Hematopoietic multipotent progenitor cell treated with erythropoietin and hydrocortisone succinate and interleukin-3 and kit ligand, for 15 days (in vitro differentiated cells): ENCODE measurements around the gene SFXN1.
"Not testable (repeated sequence)": the region's sequence is repeated elsewhere in the genome, so short reads cannot be mapped to it uniquely, and the experiment has no call there.

Experiments used
- DNase-seq: peaks from one replicate; pipeline ENCODE4 v3.0.0-alpha.2; 2015; ENCODE audit warnings: low spot score

The SFXN1 gene

DNA sequence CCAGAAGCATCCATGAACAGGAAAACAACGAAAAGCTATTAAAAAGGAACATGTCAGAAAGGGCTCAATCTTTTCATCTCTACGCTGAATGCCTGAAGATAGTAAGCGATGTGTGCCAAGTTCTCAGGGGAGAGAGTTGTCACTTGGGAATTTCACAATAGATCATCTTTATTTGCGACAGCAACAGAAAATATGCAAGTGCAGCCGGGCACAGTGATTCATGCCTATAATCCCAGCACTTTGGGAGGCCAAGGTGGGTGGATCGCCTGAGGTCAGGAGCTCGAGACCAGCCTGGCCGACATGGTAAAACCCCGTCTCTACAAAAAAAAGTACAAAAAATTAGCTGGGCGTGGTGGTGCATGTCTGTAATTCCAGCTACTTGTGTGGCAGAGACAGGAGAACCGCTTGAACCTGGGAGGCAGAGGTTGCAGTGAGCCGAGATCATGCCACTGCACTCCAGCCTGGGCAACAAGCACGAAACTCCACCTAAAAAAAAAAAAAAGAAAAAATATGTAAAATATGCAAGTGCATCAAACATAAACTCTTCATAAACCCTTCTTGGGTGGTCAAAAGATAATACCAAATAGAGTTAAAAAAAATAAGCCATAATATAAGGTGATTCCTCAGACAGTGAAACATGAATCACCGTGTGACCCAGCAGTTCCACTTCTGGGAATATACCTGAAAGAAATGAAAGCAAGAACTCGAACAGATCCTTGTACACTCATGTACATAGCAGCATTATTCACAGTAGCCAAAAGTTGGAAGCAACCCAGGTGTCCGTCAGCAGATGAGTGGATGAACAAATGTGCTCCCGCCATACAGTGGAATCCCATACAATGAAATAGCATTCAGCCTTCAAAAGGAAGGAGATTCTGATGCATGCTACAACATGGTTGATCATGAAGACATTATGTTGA lies 16.2 kb downstream of the SFXN1 start:
- DNase-seq: no peak

GRCh38 chr5:175501759-175502158 lies 23.4 kb downstream of the SFXN1 start:
- DNase-seq: no peak

- DNase-seq: not testable (repeated sequence)
These were observed 29.3 kb downstream of the SFXN1 start for GRCh38 chr5:175507671-175508070.

GRCh38 chr5:175508896-175509295 lies 30.5 kb downstream of the SFXN1 start:
- no peak for DNase-seq

- no peak for DNase-seq
These were observed 34.9 kb downstream of the SFXN1 start for GRCh38 chr5:175513297-175513696.

DNA sequence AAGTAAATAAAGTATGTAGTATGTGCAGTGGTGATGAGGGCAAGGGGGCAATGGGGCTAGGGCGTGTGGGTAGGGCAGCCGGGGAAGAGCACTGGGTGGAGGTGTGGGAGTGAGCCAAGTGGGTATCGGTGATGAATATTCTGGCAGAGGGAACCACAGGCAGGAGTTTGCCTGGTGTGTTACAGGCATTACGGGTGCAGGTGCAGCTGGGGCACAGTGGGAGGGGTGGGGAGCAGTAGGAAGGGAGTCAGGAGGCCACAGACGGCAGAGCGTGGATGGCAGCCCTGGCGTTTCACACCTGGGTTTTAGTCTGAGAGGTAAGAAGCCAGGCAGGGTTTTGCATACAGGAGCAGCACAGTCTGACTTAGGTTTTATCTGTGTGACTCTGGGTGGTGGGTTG lies 35.4 kb downstream of the SFXN1 start:
- DNase-seq: no peak

GRCh38 chr5:175516933-175517823 lies 38.8 kb downstream of the SFXN1 start:
- no peak for DNase-seq

GRCh38 chr5:175517824-175518450 lies 39.6 kb downstream of the SFXN1 start:
- DNase-seq: peak; percentile 23

DNA sequence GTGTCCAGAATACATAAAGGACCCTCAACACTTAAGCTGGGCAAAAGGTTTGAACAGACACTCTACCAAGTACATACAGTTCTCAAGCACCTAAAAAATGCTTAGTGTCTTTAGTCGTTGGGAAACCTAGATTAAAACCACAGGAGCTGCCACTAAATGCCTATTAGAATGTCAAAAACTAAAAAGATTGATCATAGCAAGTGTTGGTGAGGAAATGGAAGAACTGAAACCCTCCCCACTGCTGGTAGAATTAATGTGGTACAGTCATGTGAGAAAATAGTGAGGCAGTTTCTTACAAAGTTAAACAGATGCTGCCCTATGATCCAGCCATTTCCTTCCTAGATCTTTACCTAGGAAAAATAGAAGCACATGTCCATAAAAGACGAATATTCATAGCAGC lies 40.6 kb downstream of the SFXN1 start:
- DNase-seq: no peak

DNA sequence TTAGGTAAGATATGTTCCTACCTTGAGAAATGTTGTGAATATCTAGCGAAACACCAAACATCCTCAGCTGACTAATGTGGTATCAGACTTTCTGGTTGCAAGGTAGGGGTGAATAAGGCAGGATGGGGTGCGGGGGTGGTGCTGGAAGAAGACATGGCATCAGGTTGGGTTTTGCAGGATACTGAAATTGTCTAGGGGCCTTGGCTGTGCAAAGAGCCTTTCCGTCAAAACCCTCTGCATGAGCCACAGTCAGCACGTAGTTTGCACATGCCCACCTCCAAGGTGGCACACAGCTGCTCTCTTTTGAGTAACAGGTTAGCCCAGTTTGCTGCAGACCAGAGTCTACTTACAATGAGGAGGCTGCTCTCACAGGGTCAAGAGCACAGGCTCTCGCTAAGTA lies 42.0 kb downstream of the SFXN1 start:
- no peak for DNase-seq

DNA sequence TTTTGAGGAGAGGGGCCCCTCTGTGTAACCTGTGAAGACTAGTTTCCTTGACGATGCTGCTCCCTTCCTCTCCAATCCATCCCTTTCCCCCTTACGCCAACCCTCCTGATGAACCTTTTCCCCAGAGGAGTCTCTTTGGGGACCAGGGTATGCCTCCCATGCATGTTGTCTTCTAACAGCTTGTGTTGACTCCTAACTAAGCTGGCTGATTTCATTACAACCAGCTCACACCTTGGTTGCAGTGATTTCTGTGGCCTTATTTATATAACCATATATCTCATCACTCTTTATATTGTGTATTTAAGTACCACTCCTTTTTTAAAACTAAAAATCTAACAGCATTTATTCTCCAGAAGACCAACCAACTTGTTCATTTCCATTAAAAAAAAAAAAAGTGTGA lies 42.5 kb downstream of the SFXN1 start:
- DNase-seq: no peak

- no peak for DNase-seq
These were observed 43.0 kb downstream of the SFXN1 start for GRCh38 chr5:175521313-175521833.

DNA sequence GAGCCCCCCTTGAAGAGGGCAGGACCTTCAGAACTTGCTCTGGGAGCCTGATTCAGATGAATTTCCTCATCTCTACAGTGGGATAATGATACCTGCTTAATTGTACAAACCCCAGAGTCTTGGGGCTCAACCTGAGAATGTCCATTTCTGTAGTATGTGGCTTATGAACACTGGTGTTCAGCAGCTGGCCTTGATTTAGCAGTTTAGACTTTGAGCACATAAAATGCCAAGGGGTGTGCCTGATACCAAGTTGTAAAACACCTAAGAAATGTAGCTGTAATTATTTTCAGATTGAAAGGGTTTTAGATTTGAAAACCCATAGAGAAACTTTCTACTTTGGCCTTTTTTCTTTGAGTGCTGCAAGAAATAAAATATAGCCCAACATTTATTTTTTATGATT lies 44.9 kb downstream of the SFXN1 start:
- no peak for DNase-seq

GRCh38 chr5:175524211-175524610 lies 45.9 kb downstream of the SFXN1 start:
- DNase-seq: no peak

- DNase-seq: no peak
These were observed 48.3 kb downstream of the SFXN1 start for GRCh38 chr5:175526691-175527090.

- no peak for DNase-seq
These were observed 53.0 kb downstream of the SFXN1 start for GRCh38 chr5:175531361-175531760.

DNA sequence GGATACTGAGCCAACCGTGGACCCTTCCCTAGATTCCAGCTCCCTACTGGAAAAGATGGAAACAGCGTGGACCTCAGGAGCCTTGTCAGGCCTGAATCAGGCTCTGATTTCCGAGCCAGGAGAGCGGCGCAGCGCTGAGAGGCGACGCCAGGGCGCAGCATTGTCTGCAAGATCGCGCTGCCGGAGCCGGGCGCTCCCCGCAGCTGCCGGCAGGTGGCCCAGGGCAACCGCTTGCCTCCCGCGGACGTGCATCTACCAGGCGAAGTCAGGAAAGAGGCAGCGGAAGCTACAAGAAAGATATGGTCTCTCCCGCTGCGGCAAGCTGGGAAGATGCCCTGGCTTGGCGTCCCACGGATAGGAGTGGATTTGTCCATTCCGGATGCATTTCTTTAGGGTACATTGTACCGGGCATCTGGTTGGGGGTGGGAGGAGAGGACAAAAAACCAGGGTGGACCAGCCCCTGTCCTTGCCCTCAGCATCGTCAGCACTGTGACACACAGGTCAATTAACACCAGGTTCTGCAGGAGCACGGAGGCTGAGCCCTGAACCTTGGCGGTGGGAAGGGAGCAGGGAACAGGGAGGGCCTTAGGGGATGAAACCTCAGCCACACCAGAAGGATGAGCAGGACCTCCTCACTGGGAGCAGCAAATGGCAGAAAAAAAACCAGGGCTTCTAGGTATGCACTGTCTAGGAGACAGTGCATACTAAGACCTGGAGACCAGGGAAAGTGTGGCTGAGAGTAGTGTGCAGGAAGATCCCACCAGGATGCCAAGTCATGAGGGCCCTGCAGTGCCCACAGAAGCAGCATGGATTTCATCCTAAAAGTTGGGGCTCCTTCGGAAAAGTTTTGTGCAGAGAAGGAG lies 55.9 kb downstream of the SFXN1 start:
- DNase-seq: peak; percentile 30

DNA sequence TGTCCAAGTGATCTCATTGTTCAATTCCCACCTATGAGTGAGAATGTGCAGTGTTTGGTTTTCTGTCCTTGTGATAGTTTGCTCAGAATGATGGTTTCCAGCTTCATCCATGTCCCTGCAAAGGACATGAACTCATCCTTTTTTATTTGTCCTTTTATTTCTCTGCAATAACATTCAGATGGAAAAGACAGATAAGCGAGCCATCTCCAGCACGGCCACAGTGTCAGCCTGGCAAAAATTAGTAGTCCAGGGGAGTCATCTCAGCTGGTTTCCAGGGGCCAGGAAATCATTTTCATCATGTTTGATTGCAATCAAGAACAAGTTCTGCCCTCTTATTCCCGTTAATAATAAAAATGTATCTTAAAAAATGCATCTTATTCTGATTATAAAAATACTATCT lies 57.0 kb downstream of the SFXN1 start:
- not testable (repeated sequence) for DNase-seq

DNA sequence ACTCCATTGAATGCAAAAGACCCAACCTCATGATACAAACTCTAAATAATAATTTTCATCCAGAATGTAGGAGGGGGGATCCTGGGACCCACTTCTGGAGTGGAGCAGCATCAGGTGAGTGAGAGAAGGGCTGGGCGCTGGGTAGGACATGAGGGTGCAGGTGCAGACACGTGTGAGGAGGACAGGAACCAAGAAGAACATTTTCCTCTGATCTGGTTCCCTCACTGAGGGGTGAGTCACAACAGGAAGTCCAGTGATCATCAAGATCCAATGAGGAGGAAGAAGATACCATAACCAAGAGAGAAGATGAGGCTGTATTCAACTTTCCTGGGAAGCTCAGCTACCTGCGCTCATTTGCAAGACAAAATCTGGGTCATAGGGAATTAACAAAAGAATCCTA lies 57.4 kb downstream of the SFXN1 start:
- DNase-seq: no peak

DNA sequence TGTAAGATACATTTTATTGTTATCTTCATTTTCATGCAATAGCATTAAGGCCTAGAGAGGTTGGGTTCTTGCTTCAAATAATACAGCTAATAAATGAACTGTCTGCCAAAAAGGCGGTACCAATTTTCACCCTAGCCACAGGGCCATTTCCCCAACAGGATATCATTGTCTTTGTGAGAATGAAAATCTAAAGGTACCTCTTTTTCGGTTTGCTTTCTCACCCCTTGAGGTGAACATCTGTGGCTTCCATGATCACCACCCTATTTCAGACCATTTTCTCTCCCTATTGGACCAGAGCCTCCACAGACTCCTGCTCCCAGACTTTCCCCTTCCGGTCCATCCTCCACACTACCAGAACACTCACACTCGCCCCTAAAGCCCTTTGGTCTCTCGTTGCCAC lies 60.2 kb downstream of the SFXN1 start:
- no peak for DNase-seq

DNA sequence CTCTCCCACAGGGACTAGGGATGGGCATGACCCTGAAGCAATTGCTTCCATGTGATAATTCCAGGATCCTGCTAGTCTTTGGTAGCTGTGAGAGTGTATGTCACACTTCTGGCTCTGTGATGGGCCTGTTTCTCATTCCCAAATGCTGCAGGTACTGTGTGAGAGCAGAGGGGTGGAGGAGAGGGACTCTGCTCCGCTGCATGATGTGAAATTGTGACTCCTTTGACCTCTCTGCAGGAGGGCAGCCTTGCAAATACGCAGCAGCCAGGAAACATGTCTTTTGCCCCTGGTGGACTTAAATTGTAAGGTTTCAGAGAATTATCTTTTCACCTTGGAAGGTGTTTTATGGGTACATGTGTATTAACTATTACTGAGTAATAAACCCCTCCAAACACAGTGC lies 61.6 kb downstream of the SFXN1 start:
- DNase-seq: no peak
